Frontal cortex (tissue), 4 donors: Measurements from ENCODE around the gene SLC15A4. TPM values are rescaled to one million over a fixed set of nuclear protein-coding genes. Genes with fewer than 3 reads are reported as not detected.
"Not testable (repeated sequence)": the region's sequence is repeated elsewhere in the genome, so short reads cannot be mapped to it uniquely, and the experiment has no call there.

Experiments used
- DNase-seq, 2 donors: peaks; one replicate each; pipeline ENCODE4 v3.0.0; 2012; ENCODE audit warnings: low spot score in 2 of 2
- FAIRE-seq: peaks from 2 replicates; lab custom pipeline; 2012; peaks lifted over from hg19 to GRCh38; lab: Jason Lieb, UNC
- total RNA-seq: library from RNA; depleted of rRNA; stranded (reverse); fragments of >200 nt; gene quantifications from one replicate; pipeline ENCODE4 v1.2.3, GENCODE V29; 2014
- donor health status: control.
- donor health status: control.
- donor health status: control.

The SLC15A4 gene
- total RNA-seq, 1 donor from 2014 or later, result 23.6 TPM

DNA sequence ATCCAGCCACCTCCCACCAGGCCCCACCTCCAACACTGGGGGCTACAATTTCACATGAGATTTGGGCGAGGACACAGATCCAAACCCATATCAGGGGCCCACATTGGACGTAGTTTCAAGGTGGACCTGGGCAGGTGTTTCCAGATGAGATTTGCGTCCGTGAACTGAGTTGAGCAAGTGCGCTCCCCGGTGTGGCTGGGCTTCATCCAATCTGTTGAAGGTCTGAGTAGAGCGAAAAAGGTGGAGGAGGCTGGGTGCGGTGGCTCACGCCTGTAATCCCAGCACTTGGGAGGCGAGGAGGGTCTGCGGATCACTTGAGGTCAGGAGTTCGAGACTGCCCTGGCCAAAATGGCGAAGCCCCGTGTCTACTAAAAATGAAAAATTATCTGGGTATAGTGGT is 24.6 kb upstream of the SLC15A4 start:
- FAIRE-seq (no peak), DNase-seq (no peak)

DNA sequence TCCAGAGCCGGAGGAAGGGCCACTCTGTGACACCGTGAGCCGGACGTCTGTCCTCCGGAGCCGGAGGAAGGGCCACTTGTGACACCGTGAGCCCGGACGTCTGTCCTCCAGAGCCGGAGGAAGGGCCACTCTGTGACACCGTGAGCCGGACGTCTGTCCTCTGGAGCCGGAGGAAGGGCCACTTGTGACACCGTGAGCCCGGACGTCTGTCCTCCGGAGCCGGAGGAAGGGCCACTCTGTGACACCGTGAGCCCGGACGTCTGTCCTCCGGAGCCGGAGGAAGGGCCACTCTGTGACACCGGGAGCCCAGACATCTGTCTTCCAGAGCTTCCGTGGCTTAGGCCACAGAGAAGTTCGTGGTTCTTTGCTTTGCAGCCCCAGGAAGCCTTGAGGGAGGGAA is 22.9 kb upstream of the SLC15A4 start:
- not testable (repeated sequence) for FAIRE-seq, DNase-seq

DNA sequence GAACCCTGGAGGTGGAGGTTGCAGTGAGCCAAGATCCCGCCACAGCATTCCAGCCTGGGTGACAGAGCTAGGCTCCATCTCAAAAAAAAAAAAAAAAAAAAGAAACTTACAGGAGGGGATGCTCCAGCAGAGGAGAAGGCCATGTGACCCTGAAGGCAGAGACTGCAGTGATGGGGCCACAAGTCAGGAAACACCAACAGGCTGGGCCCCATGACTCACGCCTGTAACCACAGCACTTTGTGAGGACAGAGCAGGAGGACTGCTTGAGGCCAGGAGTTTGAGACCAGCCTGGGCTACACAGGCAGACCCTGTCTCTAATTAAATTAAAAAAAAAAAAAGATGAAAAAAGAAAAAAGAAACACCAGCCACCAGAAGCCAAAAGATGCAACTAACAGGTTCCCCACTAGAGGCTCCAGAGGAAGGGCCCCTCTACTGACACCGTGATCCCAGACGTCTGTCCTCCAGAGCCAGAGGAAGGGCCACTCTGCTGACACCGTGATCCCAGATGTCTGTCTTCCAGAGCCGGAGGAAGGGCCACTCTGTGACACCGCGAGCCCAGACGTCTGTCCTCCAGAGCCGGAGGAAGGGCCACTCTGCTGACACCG is 20.4 kb upstream of the SLC15A4 start:
- no peak for DNase-seq
- no peak for FAIRE-seq

DNA sequence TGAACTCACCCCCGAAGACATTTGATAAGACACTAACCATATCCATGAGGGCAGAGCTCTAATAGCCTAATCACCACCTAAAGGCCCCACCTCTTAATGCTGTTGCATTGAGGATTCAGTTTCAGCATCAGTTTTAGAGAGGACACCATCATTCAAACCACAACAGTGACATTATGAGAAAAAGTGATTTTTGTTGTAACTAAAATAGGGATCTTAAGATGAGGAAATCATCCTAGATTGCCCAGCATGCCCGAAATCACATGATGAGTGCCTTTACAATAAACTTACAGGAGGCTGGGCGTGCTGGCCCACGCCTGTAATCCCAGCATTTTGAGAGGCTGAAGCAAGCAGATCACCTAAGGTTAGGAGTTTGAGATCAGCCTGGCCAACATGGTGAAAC is 19.8 kb upstream of the SLC15A4 start:
- FAIRE-seq, result no peak
- no peak for DNase-seq

DNA sequence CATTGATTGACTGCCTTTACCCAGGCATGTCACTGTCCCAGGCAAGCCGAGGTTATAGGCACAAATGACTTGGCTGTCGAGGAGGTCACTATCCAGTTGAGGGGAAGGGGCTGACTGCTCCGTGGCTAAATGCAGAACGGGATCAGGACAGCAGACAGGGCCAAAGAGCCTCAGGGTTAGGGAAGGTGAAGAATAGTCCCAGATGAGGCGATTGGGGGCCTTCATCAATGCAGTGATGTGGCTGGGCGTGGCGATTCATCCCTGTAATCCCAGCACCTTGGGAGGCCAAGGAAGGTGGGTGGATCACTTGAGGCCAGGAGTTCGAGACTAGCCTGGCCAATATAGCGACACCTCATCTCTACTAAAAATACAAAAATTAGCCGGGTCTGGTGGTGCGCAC is 18.8 kb upstream of the SLC15A4 start:
- FAIRE-seq (no peak), DNase-seq (no peak)

DNA sequence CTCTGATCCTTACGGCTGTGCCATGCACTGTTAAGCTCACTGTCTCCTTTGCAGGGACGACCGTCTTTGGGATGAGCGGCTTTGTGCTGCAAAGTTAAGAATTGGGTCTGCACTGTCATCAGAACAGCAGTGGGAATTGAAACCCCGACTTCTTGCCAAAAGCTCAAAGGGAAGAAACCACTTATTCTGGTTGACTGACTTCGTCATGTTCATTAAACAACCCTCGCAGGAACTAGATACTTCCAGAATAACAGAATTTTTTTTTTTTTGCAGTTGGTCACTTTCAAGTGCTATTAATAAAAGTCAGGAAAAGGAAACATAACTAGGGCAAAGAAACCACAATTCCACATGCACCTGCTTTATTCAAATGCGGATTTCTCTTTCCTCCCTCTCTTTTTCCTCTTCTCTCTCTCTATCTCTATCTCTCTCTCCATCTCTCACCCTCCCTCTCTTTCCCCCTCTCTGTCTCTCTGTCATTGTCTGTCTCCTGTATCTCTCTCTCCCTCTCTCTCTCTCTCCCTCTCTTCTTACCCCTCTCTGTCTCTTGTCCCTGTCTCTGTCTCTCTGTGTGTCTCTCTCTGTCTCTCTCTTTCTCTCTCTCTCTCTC is 17.2 kb upstream of the SLC15A4 start:
- no peak for FAIRE-seq
- no peak for DNase-seq

DNA sequence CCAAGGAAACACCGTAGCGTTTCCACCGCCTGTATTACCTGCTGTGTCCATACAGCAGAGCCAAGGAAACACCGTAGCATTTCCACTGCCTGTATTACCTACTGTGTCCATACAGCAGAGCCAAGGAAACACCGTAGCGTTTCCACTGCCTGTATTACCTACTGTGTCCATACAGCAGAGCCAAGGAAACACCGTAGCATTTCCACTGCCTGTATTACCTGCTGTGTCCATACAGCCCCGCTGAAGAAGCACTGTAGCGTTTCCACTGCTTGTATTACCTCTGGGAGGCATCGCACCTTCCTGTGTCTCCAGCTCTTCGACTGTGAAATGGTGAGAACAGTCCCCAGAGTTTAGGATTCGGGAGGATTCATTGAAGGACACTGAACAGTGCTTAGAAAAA is 16.1 kb upstream of the SLC15A4 start:
- DNase-seq, FAIRE-seq: not testable (repeated sequence)

DNA sequence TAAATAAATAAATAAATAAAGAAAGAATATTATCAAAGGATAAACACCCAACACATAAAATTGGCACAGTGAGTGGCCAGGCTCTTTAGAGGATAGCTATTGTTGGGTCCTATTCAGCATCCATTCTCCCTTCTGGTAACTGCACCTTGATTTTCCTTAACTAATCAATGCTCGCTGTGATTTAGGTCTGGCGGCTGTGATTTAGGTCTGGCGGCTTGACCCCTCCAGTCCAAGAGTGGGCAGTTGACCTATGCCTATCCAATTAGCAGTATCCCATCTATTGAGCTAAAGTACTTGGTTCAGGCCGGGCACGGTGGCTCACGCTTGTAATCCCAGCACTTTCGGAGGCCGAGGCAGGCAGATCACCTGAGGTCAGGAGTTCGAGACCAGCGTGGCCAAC is 9.7 kb upstream of the SLC15A4 start:
- FAIRE-seq, result no peak

DNA sequence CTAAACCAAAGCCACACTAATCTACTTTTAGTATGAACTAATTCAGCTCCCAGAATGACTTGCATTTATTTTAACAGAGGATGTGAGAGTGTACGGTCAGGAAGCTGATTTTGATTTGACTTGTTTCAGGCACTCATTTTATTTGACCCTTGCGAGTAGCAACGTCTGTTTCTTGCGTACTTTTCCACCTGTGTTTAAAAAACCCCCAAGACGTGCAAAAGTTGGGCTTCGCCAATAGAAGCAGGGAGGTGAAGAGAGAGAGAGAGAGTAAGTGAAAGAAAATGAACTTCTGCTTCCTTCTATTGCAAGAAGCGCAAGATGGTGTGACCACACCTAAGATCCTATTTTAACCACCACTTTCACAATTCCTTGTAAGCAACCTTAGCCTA is 6.7 kb upstream of the SLC15A4 start:
- DNase-seq (no peak), FAIRE-seq (no peak)

More for the DNA sequence above, 9.7 kb upstream of the SLC15A4 start:
- DNase-seq, result no peak

DNA sequence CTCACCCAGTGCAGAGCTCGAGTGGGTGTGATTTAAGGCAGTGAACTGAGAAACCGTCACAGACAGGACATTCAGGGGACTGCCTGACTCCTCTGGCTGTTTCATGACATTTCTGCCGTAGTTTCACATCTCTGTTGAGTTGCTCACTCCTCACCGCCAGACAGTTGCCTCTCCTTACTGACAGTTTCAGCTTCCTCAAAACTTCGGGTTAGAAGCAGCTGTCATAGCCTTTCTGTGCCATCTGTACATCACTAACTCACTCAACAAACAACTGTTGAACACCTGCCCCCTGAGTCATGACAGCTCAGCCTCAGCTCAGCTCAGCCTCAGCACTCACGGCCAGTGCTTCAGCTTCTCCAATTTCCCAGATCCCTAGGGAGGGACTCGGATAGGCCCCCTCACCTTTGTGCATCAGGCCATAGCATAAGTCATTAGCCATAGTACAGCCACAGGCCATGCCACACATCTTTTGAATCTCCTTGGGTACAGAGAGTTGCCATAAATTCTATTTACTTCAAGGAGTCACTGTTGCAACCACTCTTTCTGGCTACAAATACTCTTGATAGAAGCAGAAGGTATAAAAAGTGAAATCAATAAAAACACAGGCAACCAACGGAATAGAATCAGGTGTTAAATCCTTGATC is 6.2 kb upstream of the SLC15A4 start:
- no peak for FAIRE-seq
- no peak for DNase-seq

DNA sequence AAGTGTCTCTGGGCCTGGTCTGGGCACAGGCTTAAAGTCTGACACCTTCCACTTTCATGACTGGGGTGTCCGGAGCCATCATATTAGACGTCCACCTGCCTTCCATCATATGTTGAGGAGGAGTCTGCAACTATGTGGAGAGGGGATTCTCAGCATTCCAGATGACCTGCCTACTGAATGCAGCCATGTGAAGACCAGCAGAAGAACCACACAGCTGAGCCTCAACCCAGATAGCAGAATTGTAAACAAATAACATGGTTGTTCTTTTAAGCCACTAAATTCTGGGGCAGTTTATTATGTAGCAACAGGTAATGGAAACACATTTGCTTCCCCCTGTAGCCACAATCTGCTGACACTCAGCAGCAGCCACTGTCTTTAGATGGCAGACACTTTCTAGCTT is 4.0 kb upstream of the SLC15A4 start:
- FAIRE-seq, result no peak
- no peak for DNase-seq

DNA sequence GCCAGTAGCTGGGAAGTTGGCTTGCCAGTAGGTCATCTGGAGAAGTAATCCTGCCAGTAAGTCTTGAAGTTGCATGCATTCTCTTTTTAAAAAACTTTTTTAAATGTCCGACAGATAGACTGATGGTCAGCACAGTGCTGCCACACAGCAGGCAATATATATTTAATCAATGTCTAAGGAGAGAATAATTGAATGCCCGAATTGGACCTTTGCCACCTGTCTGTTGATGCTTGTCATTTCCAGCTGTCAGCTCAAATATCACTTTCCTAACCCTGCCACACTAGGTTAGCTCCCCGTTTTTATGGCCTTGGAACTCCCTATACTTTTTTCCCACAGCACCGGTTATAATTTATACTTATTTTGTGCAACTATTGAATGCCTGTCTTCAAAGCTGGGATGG is 2.1 kb upstream of the SLC15A4 start:
- DNase-seq, result no peak
- FAIRE-seq, result no peak

DNA sequence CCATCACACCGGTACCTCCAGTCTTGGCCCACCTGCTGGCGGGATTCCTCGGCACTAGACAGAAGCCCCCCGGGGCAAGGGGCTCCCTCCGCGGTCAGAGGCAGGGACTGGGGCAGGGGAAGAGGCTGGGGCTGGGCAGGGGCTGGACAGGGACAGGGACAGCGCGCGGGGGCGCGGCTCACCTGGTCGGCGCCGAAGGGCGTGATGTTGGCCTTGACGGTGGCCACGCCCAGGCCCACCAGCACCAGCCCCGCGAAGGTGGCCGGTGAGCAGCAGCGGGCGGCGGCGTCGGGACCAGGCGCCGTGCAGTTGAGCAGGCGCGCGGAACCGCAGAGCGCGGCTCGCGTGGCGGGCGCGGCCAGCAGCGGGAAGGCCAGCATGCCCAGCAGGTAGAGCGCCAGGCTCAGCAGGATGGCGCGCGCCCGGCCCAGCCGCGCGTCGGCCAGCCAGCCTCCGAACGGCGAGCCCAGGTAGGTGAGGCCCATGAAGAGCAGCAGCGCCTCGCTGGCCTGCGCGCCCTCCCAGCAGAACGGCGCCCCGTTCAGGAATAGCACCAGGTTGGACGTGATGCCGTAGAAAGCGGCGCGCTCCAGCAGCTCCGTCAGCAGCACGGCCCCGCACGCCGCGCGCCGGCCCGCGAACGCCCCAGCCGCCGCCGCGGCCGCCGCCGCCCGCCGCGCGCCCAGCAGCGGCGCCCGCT is 392 bp downstream of the SLC15A4 start:
- FAIRE-seq (no peak), DNase-seq (no peak)

DNA sequence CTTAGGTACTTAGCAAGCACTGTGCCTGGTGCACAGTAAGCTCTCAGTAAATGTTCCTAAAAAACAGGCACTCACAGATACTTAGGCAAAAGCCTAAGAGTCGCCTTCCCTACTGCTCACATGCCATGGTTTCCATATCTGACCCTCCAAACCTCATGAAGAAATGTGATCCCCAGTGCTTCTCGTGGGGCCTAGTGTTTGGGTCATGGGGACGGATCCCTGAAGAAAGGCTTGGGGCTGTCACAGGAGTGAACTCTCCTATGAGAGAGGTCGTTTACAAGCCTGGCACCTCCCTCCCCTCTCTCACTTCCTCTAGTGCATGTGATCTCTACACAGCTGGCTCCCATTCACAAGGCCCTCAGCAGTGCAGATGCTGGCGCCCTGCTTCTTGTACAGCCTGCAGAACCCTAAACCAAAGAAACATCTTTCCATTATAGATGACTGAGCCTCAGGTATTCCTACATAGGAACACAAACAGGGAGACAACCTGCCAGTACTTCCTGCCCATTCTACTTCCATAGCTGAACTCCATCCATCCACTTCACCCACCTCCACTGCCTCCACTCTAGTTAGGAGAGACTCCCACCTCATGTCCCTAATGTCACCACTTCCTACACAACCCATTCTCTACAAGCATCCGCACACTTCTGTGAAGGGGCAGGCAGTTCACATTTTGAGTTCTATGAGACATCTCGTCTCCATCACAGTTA is 2.9 kb downstream of the SLC15A4 start:
- FAIRE-seq (no peak), DNase-seq (no peak)

DNA sequence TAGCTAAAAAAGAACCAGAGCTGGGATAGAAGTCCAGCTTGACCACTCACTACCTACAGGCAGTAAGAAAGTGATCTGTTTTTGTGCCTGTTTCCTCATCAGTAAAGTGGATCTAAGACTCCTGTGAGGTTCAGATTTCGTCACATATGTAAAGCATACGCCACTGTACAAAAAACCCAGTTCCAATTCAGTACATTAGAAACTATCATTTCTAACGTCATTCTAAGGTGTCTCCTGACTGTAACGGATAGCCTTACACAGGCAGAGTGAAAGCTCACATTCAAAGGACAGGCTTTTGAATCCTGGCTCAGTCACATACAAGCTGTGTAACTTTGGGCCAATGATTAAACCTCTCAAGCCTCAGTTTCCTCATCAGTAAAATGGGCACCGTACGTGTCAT is 3.5 kb downstream of the SLC15A4 start:
- no peak for DNase-seq
- FAIRE-seq, result no peak

DNA sequence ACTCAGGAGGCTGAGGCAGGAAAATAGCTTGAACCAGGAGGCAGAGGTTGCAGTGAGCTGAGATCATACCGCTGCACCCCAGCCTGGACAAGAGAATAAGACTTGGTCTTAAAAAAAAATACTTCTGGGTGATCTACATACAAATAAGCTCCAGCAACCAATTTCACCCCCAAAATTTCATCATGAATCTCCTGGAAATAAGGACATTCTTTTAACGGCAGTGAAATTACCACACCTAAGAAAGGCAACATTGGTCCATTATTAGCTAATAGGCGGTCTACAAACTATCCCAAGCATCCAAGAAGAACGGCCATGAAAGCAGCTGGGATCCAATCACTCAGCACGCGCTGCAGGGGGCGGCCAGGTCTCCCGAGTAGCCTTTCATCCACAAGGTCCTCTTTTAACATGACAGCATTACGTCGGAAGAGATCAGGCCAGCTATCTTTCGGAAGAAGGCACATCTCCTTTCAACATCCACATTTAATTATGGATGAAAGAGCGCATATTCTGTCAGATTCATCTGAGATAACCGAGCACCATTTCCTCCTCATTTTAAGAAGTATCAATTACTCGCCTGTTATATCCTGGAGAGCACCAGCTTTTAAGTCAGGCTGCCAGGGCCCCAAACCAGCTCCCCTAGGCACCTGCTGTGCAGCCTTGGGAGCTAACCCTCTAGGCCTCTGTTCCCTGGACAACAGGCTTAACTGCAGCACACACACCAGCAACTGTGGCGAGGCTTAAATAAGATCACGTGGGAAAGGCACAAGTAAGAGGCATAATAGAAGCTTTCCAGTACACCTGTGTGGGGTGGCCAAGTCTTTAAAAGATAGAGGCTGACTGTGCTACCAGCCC is 4.2 kb downstream of the SLC15A4 start:
- DNase-seq (no peak), FAIRE-seq (no peak)

DNA sequence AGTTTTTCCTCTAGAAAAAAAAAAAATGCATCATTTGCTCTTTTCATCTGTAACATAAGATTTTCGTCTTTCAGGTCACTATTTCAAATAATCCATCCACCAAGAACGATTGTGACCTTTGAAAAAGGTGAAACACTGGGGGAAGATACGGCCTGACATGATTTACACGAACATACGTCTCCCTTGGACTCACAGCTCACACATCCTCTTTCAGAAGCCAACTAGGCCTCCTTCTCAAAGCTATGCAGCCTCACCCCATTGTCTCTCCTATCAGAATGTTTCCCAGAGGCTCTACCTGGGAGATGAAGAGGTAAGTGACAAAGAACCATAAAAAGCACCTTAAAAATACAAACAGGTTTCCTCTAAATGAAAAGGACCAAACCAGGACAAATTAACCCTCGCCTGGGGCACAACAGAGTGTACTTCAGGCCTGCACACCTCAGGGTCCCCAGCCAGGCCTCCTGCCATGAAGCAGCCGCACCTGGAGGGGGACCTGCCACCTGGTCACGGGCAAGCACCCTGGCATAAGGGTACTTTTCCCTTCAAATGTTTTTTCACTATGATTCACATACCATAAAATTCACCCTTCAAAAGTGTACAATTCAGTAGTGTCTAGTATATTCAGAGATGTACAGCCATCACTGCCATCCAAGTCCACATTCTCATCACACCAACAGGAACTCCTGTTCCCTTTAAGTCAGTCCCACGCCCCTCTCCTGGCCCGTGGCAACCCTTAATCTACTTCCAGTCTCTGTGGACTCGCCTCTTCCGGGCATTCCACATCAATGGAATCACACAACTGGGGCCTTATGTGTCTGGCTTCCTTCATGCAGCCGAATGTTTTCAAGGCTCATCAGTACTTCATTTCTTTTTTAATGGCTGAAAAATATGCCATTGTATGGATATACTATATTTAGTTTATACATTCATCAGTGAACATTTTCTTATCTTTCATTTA is 5.4 kb downstream of the SLC15A4 start:
- DNase-seq (no peak), FAIRE-seq (no peak)
